GM23248 (cell line): ENCODE results near the gene SLC7A1. TPM values are rescaled to one million over a fixed set of nuclear protein-coding genes. Genes with fewer than 3 reads are reported as not detected.

ENCODE experiments used
- DNase-seq: peaks from one replicate; pipeline ENCODE4 v3.0.0-alpha.2; 2015
- H2AFZ ChIP-seq: fragments of 200-600 bp; sonication (generic); 2 replicates; pipeline ENCODE4 v1.6.1; 2016; ENCODE audit warnings: antibody characterized with exemption
- H3F3A ChIP-seq: fragments of 200-600 bp; sonication (generic); 2 replicates; pipeline ENCODE4 v1.6.1; 2016; ENCODE audit warnings: mild to moderate bottlenecking, antibody characterized with exemption, mixed run types; ENCODE audit not compliant: insufficient read depth
- H3K27ac ChIP-seq: fragments of 200-600 bp; sonication (generic); 2 replicates; pipeline ENCODE4 v1.5.1; 2016; ENCODE audit warnings: mild to moderate bottlenecking
- H3K27me3 ChIP-seq: fragments of 200-600 bp; sonication (generic); replicated peaks from 2 replicates; pipeline ENCODE4 v1.6.1; 2016; ENCODE audit warnings: mild to moderate bottlenecking; ENCODE audit not compliant: insufficient read depth
- H3K36me3 ChIP-seq: fragments of 200-600 bp; sonication (generic); 2 replicates; pipeline ENCODE4 v1.6.1; 2016; ENCODE audit warnings: low read depth, mild to moderate bottlenecking
- H3K4me1 ChIP-seq: fragments of 200-600 bp; sonication (generic); 2 replicates; pipeline ENCODE4 v1.6.1; 2016; ENCODE audit warnings: mild to moderate bottlenecking; ENCODE audit not compliant: insufficient read depth
- H3K4me2 ChIP-seq: fragments of 200-600 bp; sonication (generic); one replicate; pipeline ENCODE4 v1.6.1; 2016; ENCODE audit warnings: mild to moderate bottlenecking; ENCODE audit not compliant: unreplicated experiment
- H3K4me3 ChIP-seq: fragments of 200-600 bp; sonication (generic); 2 replicates; pipeline ENCODE4 v1.5.1; 2016; ENCODE audit warnings: mild to moderate bottlenecking
- H3K79me2 ChIP-seq: fragments of 200-600 bp; sonication (generic); 2 replicates; pipeline ENCODE4 v1.6.1; 2016; ENCODE audit warnings: mild to moderate bottlenecking; ENCODE audit not compliant: insufficient read depth
- H3K9ac ChIP-seq: fragments of 200-600 bp; sonication (generic); 2 replicates; pipeline ENCODE4 v1.6.1; 2016; ENCODE audit warnings: mild to moderate bottlenecking
- H3K9me2 ChIP-seq: fragments of 200-600 bp; sonication (generic); 2 replicates; pipeline ENCODE4 v1.6.1; 2016; ENCODE audit warnings: mixed run types, mild to moderate bottlenecking, moderate library complexity; ENCODE audit not compliant: insufficient read depth
- H3K9me3 ChIP-seq: fragments of 200-600 bp; sonication (generic); one replicate; pipeline ENCODE4 v1.6.1; 2017; ENCODE audit warnings: low read depth
- H4K20me1 ChIP-seq: fragments of 200-600 bp; sonication (generic); 2 replicates; pipeline ENCODE4 v1.6.0; 2016; ENCODE audit not compliant: insufficient read depth
- EZH2 ChIP-seq: fragments of 200-600 bp; sonication (generic); IDR thresholded peaks from 2 replicates; pipeline ENCODE4 v1.6.1; 2018; ENCODE audit warnings: antibody characterized with exemption, mild to moderate bottlenecking; ENCODE audit not compliant: insufficient read depth, poor library complexity, severe bottlenecking
- EZH2phosphoT487 ChIP-seq: fragments of 200-600 bp; sonication (generic); IDR thresholded peaks from 2 replicates; pipeline ENCODE4 v1.6.1; 2018; ENCODE audit warnings: antibody characterized with exemption, moderate library complexity, mild to moderate bottlenecking, low read depth; ENCODE audit not compliant: insufficient read depth
- WGBS, 2 experiments: methylation state at CpG; one replicate each; pipeline ENCODE4 v1.1.6; 2015 to 2017; ENCODE audit warnings: low lambda C conversion rate in 2 of 2, low coverage in 1 of 2; ENCODE audit errors: missing lambda C conversion rate in 2 of 2; 5-methylcytosine and 5-hydroxymethylcytosine counted together
- in situ Hi-C: fragments of 300-500 bp; cut with MboI; formaldehyde crosslinking; loops from 2 replicates; pipeline ENCODE4 v1.15.0; 2020
- polyA plus RNA-seq: library from polyadenylated mRNA; unstranded; fragments of >200 nt; fragmentation: Nextera tagmentation; extraction: Ambion mirVana; gene quantifications from 2 replicates; pipeline ENCODE4 v1.2.1, GENCODE V29; 2016
- total RNA-seq: library from RNA; depleted of rRNA; stranded (reverse); fragments of >200 nt; shearing (Covaris generic); gene quantifications from 2 replicates; pipeline ENCODE4 v1.2.3, GENCODE V29; 2014

The SLC7A1 gene
- total and polyA plus RNA-seq, 2 experiments from 2014 or later: 34.7 to 38.6 TPM

DNA sequence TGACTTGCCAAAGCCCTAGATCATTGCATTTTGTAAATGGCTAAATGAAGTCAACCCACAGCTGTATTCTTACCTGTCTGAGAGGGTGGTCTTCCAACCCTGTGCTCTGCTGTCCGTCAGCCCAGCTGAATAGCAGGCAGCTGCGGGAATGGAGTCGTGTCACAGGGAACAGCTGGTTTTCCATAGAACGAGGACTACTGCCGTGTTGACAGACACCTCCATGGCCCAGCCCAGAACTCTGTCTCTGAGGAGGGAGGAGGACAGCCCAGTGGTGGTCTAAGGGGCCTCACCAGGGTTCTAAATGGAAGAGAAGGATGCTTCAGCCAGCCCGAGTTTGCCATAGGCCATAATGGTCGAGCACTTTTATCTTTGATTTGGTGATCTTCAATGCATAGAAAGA lies 110.7 kb downstream of the SLC7A1 start:
- Histone ChIP-seq H3F3A (no peaks in the 10 kb centered on the region), H3K27me3 (no peaks in the 10 kb centered on the region), H3K9me2 (no peaks in the 10 kb centered on the region), H3K9ac (no peak overlapping the region), H2AFZ (no peak overlapping the region), H3K79me2 (no peaks in the 10 kb centered on the region), H3K4me1 (no peaks in the 10 kb centered on the region), H4K20me1 (no peaks in the 10 kb centered on the region), H3K36me3 (no peaks in the 10 kb centered on the region), H3K9me3 (no peaks in the 10 kb centered on the region), H3K4me3 (no peak overlapping the region), H3K4me2 (no peak overlapping the region), H3K27ac (no peak overlapping the region)
- WGBS, 2 experiments: 78% methylated on average over 7 of the region's 7 CpGs
- no peak for TF ChIP-seq EZH2phosphoT487
- no peak for TF ChIP-seq EZH2
- DNase-seq: no peak
- in situ Hi-C loops: no loop called here

DNA sequence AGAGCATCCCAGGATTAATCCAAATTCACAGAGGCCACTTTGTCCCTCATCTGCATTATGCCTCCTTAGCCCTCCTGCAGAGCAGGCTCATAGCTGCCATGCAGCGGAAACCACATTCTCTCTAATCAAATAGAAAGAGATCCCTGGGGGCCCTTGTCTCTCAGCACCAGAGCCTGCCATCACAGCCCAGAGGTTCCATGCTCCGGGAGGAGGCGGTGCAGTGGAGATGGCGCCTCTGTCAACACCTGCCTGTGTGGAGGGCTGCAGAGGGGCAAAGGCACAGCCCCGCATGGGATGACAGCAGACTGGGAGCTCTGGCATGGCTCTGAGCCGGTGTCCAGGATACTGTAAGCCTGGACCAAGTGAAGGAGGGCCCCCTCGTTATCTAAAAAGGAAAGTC lies 111.3 kb downstream of the SLC7A1 start:
- no peaks in the 10 kb centered on the region for H3K79me2 ChIP-seq
- in situ Hi-C loops: no loop called here
- 75 to 76% methylated on average over 7 of the region's 7 CpGs for WGBS, 2 experiments

DNA sequence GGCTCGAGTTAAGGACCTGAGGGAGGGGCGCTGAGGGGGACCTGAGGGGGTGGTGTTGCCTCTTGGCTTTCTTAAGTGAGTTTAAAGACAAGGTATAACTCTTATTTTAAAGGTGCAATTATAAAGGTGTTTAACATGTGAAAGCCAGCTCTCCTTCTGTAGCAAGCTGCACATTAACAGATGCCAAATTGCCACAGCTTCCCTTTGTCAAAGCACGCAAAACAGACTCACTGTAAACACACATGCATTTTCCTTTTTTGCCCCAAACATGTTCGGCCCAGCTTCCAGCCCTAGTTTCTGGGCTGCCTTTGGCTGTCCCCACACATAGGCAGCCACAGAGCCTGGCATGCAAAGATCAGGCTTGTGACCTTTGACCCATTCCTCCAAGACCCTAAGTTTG lies 111.9 kb downstream of the SLC7A1 start:
- Histone ChIP-seq H3K4me2 (no peak overlapping the region), H3K9ac (no peak overlapping the region), H3K79me2 (no peaks in the 10 kb centered on the region), H3K9me3 (no peaks in the 10 kb centered on the region), H3K9me2 (no peaks in the 10 kb centered on the region), H3K4me1 (no peaks in the 10 kb centered on the region), H3K4me3 (no peak overlapping the region), H2AFZ (no peak overlapping the region), H3K27ac (no peak overlapping the region), H3K27me3 (no peaks in the 10 kb centered on the region), H4K20me1 (no peaks in the 10 kb centered on the region), H3K36me3 (no peaks in the 10 kb centered on the region), H3F3A (no peaks in the 10 kb centered on the region)
- no peak for DNase-seq
- in situ Hi-C loops: no loop called here
- WGBS, 2 experiments: 76 to 97% methylated on average over 2 to 4 of the region's 4 CpGs
- TF ChIP-seq EZH2 (no peak), EZH2phosphoT487 (no peak)

More for the DNA sequence above, 111.3 kb downstream of the SLC7A1 start:
- H3K9ac ChIP-seq: no peak overlapping the region
- TF ChIP-seq EZH2phosphoT487 (no peak), EZH2 (no peak)
- H3K36me3 ChIP-seq: no peaks in the 10 kb centered on the region
- H3K4me2 ChIP-seq: no peak overlapping the region
- no peaks in the 10 kb centered on the region for H3K4me1 ChIP-seq
- H3K9me2 ChIP-seq: no peaks in the 10 kb centered on the region
- no peaks in the 10 kb centered on the region for H3K27me3 ChIP-seq
- H4K20me1 ChIP-seq: no peaks in the 10 kb centered on the region
- no peaks in the 10 kb centered on the region for H3F3A ChIP-seq
- H3K9me3 ChIP-seq: no peaks in the 10 kb centered on the region
- no peak for DNase-seq
- H3K4me3 ChIP-seq: no peak overlapping the region
- no peak overlapping the region for H3K27ac ChIP-seq
- H2AFZ ChIP-seq: no peak overlapping the region

DNA sequence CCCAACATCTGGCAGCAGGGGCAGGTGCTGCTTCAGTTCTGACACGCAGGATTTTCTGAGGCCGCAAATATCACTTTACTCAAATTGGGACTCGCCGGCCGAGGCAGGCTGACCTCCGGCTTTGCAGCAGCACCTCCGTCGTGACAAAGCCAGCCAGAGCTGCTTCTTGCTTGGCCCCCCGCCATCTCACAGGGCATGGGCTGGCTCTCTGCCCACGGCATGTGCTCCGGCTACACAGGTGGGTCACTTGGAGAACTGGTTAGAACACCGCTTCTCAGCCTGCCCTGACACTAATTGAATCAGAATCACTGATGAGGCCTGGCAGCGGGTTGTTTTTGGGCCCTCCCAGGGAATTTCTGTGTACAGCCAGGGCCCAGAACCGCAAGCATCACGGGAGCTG lies 112.3 kb downstream of the SLC7A1 start:
- no peak overlapping the region for H3K27ac ChIP-seq
- H3K36me3 ChIP-seq: no peaks in the 10 kb centered on the region
- no peaks in the 10 kb centered on the region for H3K79me2 ChIP-seq
- H3F3A ChIP-seq: no peaks in the 10 kb centered on the region
- H3K4me2 ChIP-seq: no peak overlapping the region
- TF ChIP-seq EZH2phosphoT487 (no peak), EZH2 (no peak)
- H3K9ac ChIP-seq: no peak overlapping the region
- no peak for DNase-seq
- 84 to 90% methylated on average over 13 to 15 of the region's 15 CpGs for WGBS, 2 experiments
- no peaks in the 10 kb centered on the region for H3K9me3 ChIP-seq
- H4K20me1 ChIP-seq: no peaks in the 10 kb centered on the region
- H2AFZ ChIP-seq: no peak overlapping the region
- H3K4me3 ChIP-seq: no peak overlapping the region
- no peaks in the 10 kb centered on the region for H3K4me1 ChIP-seq
- in situ Hi-C loops: no loop called here
- H3K27me3 ChIP-seq: no peaks in the 10 kb centered on the region
- no peaks in the 10 kb centered on the region for H3K9me2 ChIP-seq

DNA sequence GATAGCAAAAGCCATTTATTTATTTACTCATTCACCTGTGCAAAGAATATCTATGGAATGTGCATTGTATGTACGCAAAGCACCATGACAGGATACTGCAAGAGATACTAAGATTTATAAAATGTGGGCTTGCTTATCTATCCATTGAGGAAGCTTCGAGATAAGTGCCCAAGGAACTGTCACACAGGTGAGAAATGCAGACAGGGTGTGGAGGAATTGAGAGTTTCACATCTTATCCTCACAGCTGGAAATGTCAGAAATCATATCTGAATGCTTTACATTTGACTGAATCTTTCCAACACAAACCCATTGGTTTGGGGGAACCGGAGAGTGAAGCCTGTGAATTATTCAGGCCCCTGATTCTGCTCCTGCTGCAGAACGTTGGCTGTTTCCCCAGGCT lies 113.0 kb downstream of the SLC7A1 start:
- Histone ChIP-seq H3K9ac (no peak overlapping the region), H3K9me2 (no peaks in the 10 kb centered on the region), H3K27me3 (no peaks in the 10 kb centered on the region), H4K20me1 (no peaks in the 10 kb centered on the region), H3K36me3 (no peaks in the 10 kb centered on the region), H2AFZ (no peak overlapping the region), H3K9me3 (no peaks in the 10 kb centered on the region), H3K27ac (no peak overlapping the region), H3F3A (no peaks in the 10 kb centered on the region), H3K79me2 (no peaks in the 10 kb centered on the region), H3K4me3 (no peak overlapping the region), H3K4me2 (no peak overlapping the region), H3K4me1 (no peaks in the 10 kb centered on the region)
- DNase-seq: no peak
- WGBS, 2 experiments: 67 to 73% methylated on average over 4 of the region's 4 CpGs
- TF ChIP-seq EZH2phosphoT487 (no peak), EZH2 (no peak)
- in situ Hi-C loops: no loop called here
